Stimulated activated CD4-positive, alpha-beta T cell treated with anti-CD3 and anti-CD28 coated beads, TNF-alpha, amount 100 ng/mL, for 4 hours (primary cell): Measurements from ENCODE around the gene PYGO2.

ENCODE experiments used
- DNase-seq, 3 experiments: peaks; one replicate each; pipeline ENCODE4 v3.0.0-alpha.2; 2020; ENCODE audit warnings: low read depth in 3 of 3

PYGO2 gene, protein sequence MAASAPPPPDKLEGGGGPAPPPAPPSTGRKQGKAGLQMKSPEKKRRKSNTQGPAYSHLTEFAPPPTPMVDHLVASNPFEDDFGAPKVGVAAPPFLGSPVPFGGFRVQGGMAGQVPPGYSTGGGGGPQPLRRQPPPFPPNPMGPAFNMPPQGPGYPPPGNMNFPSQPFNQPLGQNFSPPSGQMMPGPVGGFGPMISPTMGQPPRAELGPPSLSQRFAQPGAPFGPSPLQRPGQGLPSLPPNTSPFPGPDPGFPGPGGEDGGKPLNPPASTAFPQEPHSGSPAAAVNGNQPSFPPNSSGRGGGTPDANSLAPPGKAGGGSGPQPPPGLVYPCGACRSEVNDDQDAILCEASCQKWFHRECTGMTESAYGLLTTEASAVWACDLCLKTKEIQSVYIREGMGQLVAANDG

GRCh38 chr1:154961207-154962155, at the start of gene PYGO2:
TSS of gene PYGO2 (minus strand) at chr1:154961782. CDS start at chr1:154961576, 206 bp downstream.
- DNase-seq = peak; percentile 61 to 78 (median 67)

DNA sequence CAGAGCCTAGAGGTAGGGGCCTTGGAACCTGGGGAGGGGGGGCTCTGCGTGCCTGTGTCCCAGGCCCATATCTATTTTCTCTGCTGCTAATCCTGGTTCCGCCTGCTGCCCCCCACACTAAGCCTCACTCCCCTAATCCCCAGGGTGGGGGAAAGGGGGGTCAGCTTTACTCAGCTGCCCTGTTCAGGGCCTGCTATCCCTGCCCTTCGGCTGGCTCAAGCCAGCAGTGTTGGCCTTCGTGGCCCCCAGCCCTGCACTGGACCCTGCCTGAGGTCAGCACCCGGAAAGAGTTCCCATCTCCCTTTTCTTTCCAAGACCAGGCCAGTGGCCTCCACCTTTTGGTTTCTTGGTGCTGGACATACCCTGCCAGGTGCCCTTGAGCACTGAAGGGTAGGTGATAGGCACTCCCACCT, 49.4 kb upstream of the PYGO2 start:
- no peak for DNase-seq

GRCh38 chr1:155010211-155010918, 48.8 kb upstream of the PYGO2 start:
- no peak for DNase-seq

DNA sequence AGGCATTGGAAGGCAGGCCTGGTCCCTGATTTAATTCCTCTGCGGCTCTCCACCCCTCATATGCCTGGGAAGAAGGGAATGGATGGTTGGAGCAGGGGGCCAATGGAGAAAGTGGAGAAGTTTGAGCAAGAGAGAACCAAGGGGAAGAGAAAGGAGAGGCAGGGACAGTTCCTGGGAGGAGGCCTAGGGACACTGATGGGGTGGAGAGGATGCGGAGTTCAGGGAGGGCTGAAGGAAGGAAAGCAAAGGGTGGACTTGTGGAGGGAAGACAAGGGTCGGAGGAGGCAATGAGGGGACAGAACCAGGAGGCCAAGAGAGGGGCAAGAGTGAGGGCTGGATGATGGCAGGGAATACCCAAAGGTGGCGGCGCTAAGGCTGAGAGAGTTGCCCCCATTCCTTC, 48.2 kb upstream of the PYGO2 start:
- no peak for DNase-seq

- no peak for DNase-seq
Measured at GRCh38 chr1:155009221-155009711, 47.7 kb upstream of the PYGO2 start.

DNA sequence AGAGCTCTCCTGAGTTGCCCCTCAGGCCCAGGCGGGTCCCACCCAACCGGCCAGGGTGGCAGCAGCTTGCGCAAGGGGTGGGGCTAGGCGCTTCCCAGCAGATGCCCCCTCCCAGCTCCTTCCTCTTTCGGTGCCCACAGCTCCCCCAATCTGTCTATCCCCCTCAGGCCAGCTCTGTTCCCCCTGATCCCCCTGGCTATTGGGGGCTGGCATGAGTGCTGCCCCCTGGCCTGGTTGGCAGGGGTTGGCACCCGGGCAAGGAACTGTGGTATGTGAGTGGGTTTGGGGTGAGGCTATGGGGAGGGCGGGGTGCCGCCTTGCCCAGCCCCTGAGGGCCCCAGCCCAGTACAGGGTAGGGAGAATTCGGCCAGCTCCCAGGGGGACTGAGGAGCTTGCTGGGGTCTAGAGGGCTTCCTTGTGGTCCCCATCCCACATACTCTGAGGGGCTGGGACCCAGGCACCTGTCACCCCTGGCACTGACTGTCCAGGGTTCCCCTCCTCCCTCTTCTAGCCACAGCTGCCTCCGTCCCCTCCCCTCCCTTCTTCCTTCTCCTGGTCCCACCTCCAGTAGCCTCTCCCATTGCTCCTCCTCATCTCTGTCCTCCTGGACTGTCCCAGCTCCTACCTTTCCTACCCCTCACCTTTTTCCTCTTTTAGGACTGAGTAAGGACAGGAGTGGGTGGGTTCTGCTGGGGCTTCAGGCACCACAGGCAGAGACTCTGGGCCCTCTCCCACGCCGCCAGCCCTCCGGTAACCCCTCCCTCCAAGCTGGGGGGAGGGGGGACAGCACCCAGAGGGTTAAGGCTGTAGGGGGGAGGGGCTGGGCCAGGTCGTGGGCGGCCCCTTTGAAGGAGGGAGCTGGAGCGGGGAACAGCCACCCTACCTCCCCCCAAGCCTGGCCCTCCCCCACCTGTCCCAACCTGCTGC, 46.7 kb upstream of the PYGO2 start:
- no peak for DNase-seq

GRCh38 chr1:155007251-155007828, 45.8 kb upstream of the PYGO2 start:
- no peak for DNase-seq

GRCh38 chr1:155006601-155007101, 45.1 kb upstream of the PYGO2 start:
- no peak for DNase-seq

GRCh38 chr1:155005076-155006011, 43.8 kb upstream of the PYGO2 start:
- no peak for DNase-seq

GRCh38 chr1:155004352-155005075, 42.9 kb upstream of the PYGO2 start:
- DNase-seq = no peak

GRCh38 chr1:155003766-155004351, 42.3 kb upstream of the PYGO2 start:
- DNase-seq = no peak

DNA sequence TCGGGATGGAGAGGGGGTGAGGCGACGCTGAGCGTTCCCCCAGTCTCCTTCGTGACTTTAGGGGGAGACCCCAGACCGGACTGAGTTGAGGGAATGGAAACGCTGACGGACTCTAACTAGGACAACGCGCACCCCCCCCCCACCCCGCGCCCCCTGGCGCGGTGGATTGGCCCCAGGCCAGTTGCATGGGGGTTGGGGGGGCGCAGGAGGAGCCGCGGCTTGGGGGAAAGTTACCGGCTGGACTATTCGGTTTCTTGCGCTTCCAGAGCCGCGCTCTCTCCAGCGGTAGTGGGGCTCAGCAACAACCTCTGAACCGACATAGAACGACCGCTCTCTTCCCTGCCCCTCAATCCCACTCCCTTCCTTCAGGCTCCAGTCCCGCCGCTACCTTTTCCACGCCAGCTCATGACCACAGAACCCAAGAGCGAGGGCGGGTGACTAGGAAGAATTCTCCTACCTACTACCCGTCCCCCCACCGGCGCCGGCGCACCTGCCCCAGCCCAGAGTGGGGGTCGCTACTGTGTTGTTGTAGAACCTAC, 41.7 kb upstream of the PYGO2 start:
- no peak for DNase-seq

GRCh38 chr1:155002464-155003226, 41.1 kb upstream of the PYGO2 start, which contains the start of gene ZBTB7B:
TSS of gene ZBTB7B (plus strand) at chr1:155002802. CDS start at chr1:155014661, 11,859 bp downstream.
- DNase-seq = no peak

DNA sequence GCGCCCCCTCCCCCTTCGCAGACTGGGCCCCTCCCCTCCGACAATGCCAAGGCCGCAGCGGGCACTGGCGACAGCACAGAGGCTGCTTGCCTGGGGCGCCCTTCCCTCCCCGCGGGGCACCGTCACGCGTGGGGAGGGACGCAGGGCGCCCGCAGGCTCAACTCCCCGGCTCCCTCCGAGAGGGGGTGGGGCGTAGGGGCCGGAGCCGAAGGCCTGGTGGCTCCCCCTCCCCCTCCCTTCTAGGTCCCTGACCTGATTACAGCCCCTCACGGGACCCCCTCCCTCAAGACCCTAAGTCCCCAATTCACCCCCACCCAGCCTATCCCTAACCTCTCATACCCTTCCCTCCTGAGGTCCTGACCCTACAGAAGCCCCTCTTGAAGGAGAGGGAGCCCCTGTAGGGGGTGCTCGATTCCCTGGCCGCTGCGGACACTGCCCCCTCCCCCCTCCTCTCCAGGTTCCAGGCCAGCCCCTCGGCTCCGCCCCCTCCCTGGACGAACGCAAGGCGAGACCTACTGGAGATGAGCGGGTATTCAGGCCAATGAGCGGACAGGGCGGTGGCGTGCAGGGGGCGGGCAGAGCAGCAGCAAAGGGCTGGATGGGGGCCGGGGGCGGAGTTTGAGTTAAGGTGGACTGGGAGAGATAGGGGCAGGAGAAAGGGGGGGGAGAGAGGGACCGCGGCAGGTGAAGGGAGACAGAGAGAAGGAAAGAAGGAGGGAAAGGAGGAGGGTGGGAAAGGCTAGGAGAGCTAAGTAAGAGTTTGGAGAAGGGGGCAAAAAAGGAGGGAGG, 40.3 kb upstream of the PYGO2 start:
- DNase-seq = peak; percentile 96 to 97 (median 97)

- DNase-seq = no peak
Measured at GRCh38 chr1:155001425-155001674, 39.8 kb upstream of the PYGO2 start.
